Endothelial cell (in vitro differentiated cells): ENCODE data around the gene PIP4K2C. TPM values are rescaled to one million over a fixed set of nuclear protein-coding genes. Genes with fewer than 3 reads are reported as not detected.

Experiments
- DNase-seq: peaks from one replicate; pipeline ENCODE4 v3.0.0; 2021; ENCODE audit warnings: low spot score
- H3K27ac Mint-ChIP-seq: one replicate; pipeline ENCODE4 v1.8.0; 2021; ENCODE audit warnings: mixed read lengths, inconsistent platforms; ENCODE audit not compliant: unreplicated experiment
- H3K27me3 Mint-ChIP-seq: one replicate; pipeline ENCODE4 v1.8.0; 2021; ENCODE audit warnings: mild to moderate bottlenecking, moderate library complexity, mixed read lengths, inconsistent platforms; ENCODE audit not compliant: unreplicated experiment
- H3K36me3 Mint-ChIP-seq: one replicate; pipeline ENCODE4 v1.8.0; 2021; ENCODE audit warnings: mild to moderate bottlenecking, low read depth, mixed read lengths, inconsistent platforms; ENCODE audit not compliant: unreplicated experiment
- H3K4me1 Mint-ChIP-seq: one replicate; pipeline ENCODE4 v1.8.0; 2021; ENCODE audit warnings: mild to moderate bottlenecking, mixed read lengths, inconsistent platforms; ENCODE audit not compliant: unreplicated experiment
- H3K4me3 Mint-ChIP-seq: one replicate; pipeline ENCODE4 v1.8.0; 2021; ENCODE audit warnings: mild to moderate bottlenecking, mixed read lengths, inconsistent platforms; ENCODE audit not compliant: unreplicated experiment
- H3K9me3 Mint-ChIP-seq: one replicate; pipeline ENCODE4 v1.8.0; 2021; ENCODE audit warnings: mixed read lengths, inconsistent platforms; ENCODE audit not compliant: unreplicated experiment
- total RNA-seq: library from RNA; stranded (reverse); fragmentation: NEBNext Ultra II Directional; extraction: Animal tissue kit (Norgen Biotek cat#: 25700); gene quantifications from one replicate; pipeline ENCODE4 v1.2.1, GENCODE V29; 2021; ENCODE audit not compliant: unreplicated experiment
- TF ChIP-seq, protein P1 (sequence below): fragments of 200-600 bp; sonication (generic); IDR thresholded peaks from one replicate; pipeline ENCODE4 v1.5.0; 2021; ENCODE audit warnings: antibody characterized with exemption; ENCODE audit not compliant: unreplicated experiment

The PIP4K2C gene
- total RNA-seq, 1 donor from 2014 or later: 18.5 TPM

- peaks cover 13% of the 10 kb centered on the region for H3K27me3 Mint-ChIP-seq
- H3K4me1 Mint-ChIP-seq: peaks cover 26% of the 10 kb centered on the region
- H3K4me3 Mint-ChIP-seq: peak overlapping the region; percentile 65
- H3K36me3 Mint-ChIP-seq: no peaks in the 10 kb centered on the region
- no peaks in the 10 kb centered on the region for H3K9me3 Mint-ChIP-seq
- H3K27ac Mint-ChIP-seq: no peak overlapping the region
- TF ChIP-seq, protein P1, sequence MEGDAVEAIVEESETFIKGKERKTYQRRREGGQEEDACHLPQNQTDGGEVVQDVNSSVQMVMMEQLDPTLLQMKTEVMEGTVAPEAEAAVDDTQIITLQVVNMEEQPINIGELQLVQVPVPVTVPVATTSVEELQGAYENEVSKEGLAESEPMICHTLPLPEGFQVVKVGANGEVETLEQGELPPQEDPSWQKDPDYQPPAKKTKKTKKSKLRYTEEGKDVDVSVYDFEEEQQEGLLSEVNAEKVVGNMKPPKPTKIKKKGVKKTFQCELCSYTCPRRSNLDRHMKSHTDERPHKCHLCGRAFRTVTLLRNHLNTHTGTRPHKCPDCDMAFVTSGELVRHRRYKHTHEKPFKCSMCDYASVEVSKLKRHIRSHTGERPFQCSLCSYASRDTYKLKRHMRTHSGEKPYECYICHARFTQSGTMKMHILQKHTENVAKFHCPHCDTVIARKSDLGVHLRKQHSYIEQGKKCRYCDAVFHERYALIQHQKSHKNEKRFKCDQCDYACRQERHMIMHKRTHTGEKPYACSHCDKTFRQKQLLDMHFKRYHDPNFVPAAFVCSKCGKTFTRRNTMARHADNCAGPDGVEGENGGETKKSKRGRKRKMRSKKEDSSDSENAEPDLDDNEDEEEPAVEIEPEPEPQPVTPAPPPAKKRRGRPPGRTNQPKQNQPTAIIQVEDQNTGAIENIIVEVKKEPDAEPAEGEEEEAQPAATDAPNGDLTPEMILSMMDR: no peak
- no peak for DNase-seq
Measured at GRCh38 chr12:57549203-57549908, 41.6 kb upstream of the PIP4K2C start.

- no peaks in the 10 kb centered on the region for H3K36me3 Mint-ChIP-seq
- no peak within 1 kb of the TSS for H3K27ac Mint-ChIP-seq
- DNase-seq: peak; percentile 44
- TF ChIP-seq, protein P1: no peak
- peak within 1 kb of the TSS; percentile 65 for H3K4me3 Mint-ChIP-seq
- H3K27me3 Mint-ChIP-seq: peaks cover 13% of the 10 kb centered on the region
- H3K4me1 Mint-ChIP-seq: peaks cover 21% of the 10 kb centered on the region
- no peaks in the 10 kb centered on the region for H3K9me3 Mint-ChIP-seq
Measured at GRCh38 chr12:57549909-57550640, 40.9 kb upstream of the PIP4K2C start, which contains the start of gene KIF5A. TSS of gene KIF5A (plus strand) at chr12:57550044. CDS start at chr12:57550272, 228 bp downstream.

- no peak overlapping the region for H3K27ac Mint-ChIP-seq
- peak overlapping the region; percentile 43 for H3K4me3 Mint-ChIP-seq
- DNase-seq: no peak
- H3K36me3 Mint-ChIP-seq: no peaks in the 10 kb centered on the region
- no peaks in the 10 kb centered on the region for H3K9me3 Mint-ChIP-seq
- H3K4me1 Mint-ChIP-seq: peaks cover 15% of the 10 kb centered on the region
- peaks cover 13% of the 10 kb centered on the region for H3K27me3 Mint-ChIP-seq
- TF ChIP-seq, protein P1: no peak
Measured at GRCh38 chr12:57550641-57551549, 40.1 kb upstream of the PIP4K2C start.

- Mint-ChIP-seq H3K27ac (no peak overlapping the region), H3K9me3 (no peaks in the 10 kb centered on the region), H3K4me1 (peaks cover 8% of the 10 kb centered on the region), H3K27me3 (peaks cover 10% of the 10 kb centered on the region), H3K36me3 (no peaks in the 10 kb centered on the region), H3K4me3 (no peak overlapping the region)
- TF ChIP-seq, protein P1: no peak
- no peak for DNase-seq
Measured at GRCh38 chr12:57551637-57552305, 39.2 kb upstream of the PIP4K2C start.
